Sigmoid colon (tissue), 7 donors: ENCODE data around the gene ZNF763. TPM values are rescaled to one million over a fixed set of nuclear protein-coding genes. Genes with fewer than 3 reads are reported as not detected.

Experiments
- DNase-seq: peaks from one replicate; pipeline ENCODE4 v3.0.0-alpha.2; 2019
- H3K27ac ChIP-seq, 4 donors: fragments of 200-600 bp; sonication (generic); one replicate each; pipeline ENCODE4 v1.5.1; 2016 to 2019; ENCODE audit warnings: mild to moderate bottlenecking in 1 of 4
- H3K27me3 ChIP-seq, 3 donors: fragments of 200-600 bp; sonication (generic); one replicate each; pipeline ENCODE4 v1.5.1; 2019; ENCODE audit warnings: mild to moderate bottlenecking in 1 of 3
- H3K36me3 ChIP-seq, 4 donors: fragments of 200-600 bp; sonication (generic); one replicate each; pipeline ENCODE4 v1.5.1; 2016 to 2019
- H3K4me1 ChIP-seq, 4 donors: fragments of 200-600 bp; sonication (generic); one replicate each; pipeline ENCODE4 v1.5.1; 2017 to 2019
- H3K4me3 ChIP-seq, 4 donors: fragments of 200-600 bp; sonication (generic); one replicate each; pipeline ENCODE4 v1.5.1; 2017 to 2019; ENCODE audit warnings: mild to moderate bottlenecking in 2 of 4, moderate library complexity in 1 of 4
- H3K9me3 ChIP-seq, 4 donors: fragments of 200-600 bp in 3 of 4; sonication (generic) in 3 of 4; one replicate each; pipeline versions ENCODE4 v1.5.1 to v1.6.1; 2013 to 2019
- CTCF ChIP-seq, 4 experiments: fragments of 450-650 bp in 3 of 4; fragments of 200-600 bp in 1 of 4; IDR thresholded peaks; one replicate each; pipeline ENCODE4 v1.5.1; 2016 to 2019; ENCODE audit warnings: antibody characterized with exemption in 4 of 4, mild to moderate bottlenecking in 3 of 4, moderate library complexity in 2 of 4
- EP300 ChIP-seq, 4 donors: sonication (generic); formaldehyde crosslinking; IDR thresholded peaks; one replicate each; pipeline ENCODE4 v1.6.1; 2017; ENCODE audit warnings: antibody characterized with exemption in 4 of 4
- POLR2A ChIP-seq, 2 donors: fragments of 450-650 bp; IDR thresholded peaks; one replicate each; pipeline ENCODE4 v1.6.1; 2016; ENCODE audit warnings: antibody characterized with exemption in 2 of 2, mild to moderate bottlenecking in 2 of 2, moderate library complexity in 2 of 2
- POLR2AphosphoS5 ChIP-seq, 4 donors: sonication (generic); formaldehyde crosslinking; IDR thresholded peaks; one replicate each; pipeline ENCODE4 v1.6.1; 2017; ENCODE audit warnings: antibody characterized with exemption in 4 of 4
- WGBS, 2 donors: extraction: QIAGEN DNeasy Blood & Tissue Kit; methylation state at CpG; one replicate each; pipeline ENCODE4 v1.1.7; 2013; 5-methylcytosine and 5-hydroxymethylcytosine counted together
- intact Hi-C: fragments of 100-400 bp; cut with DNase I; formaldehyde crosslinking; loops from one replicate; pipeline ENCODE4 v1.15.1; 2023
- polyA plus RNA-seq, 3 donors: library from polyadenylated mRNA; stranded (reverse); fragments of 200-250 nt; gene quantifications; one replicate each; pipeline ENCODE4 v1.2.3, GENCODE V29; 2013
- small RNA-seq, 3 donors: library from RNA; depleted of rRNA; stranded (forward); fragments of <200 nt; gene quantifications; one replicate each; pipeline ENCODE3, GENCODE V24; 2016
- total RNA-seq, 4 donors: library from RNA; depleted of rRNA; stranded (reverse); fragments of >200 nt; gene quantifications; one replicate each; pipeline ENCODE4 v1.1.0, GENCODE V29; 2016
- donor health status: healthy with polysubstance abuse.
- donor health status: Bipolar disorder and iron deficiency.
- donor health status: healthy.

Gene ZNF763
- total and polyA plus RNA-seq, 7 donors: 2.3 to 11.9 (median 3.9) TPM

GRCh38 chr19:11995174-11995573, 30.3 kb downstream of the ZNF763 start:
- no peak for TF ChIP-seq EP300 (IDR thresholded peaks at IDR 0.05)
- 96 to 100% methylated on average over 1 of the region's 1 CpG for WGBS, 2 donors
- Histone ChIP-seq H3K9me3 (no peaks in the 10 kb centered on the region), H3K4me1 (peaks cover 0 to 15% (median 6%) of the 10 kb centered on the region in 4 donors), H3K4me3 (no peak overlapping the region), H3K36me3 (no peaks in the 10 kb centered on the region), H3K27ac (no peak overlapping the region), H3K27me3 (no peaks in the 10 kb centered on the region)
- DNase-seq: no peak
- intact Hi-C loops: no loop called here

- no peak overlapping the region for H3K27ac ChIP-seq
- no peaks in the 10 kb centered on the region for H3K9me3 ChIP-seq
- H3K4me3 ChIP-seq: no peak overlapping the region
- TF ChIP-seq CTCF (IDR thresholded peaks at IDR 0.05): no peak
- TF ChIP-seq POLR2A (IDR thresholded peaks at IDR 0.05): no peak
- no peak for TF ChIP-seq EP300 (IDR thresholded peaks at IDR 0.05)
- TF ChIP-seq POLR2AphosphoS5 (IDR thresholded peaks at IDR 0.05): no peak
- H3K36me3 ChIP-seq: peaks cover 0 to 18% (median 2%) of the 10 kb centered on the region in 4 donors
- no peaks in the 10 kb centered on the region for H3K4me1 ChIP-seq
- no peaks in the 10 kb centered on the region for H3K27me3 ChIP-seq
- no peak for DNase-seq
- intact Hi-C loops: no loop called here
- WGBS, 2 donors: 71 to 90% methylated on average over 9 of the region's 9 CpGs
Measured at GRCh38 chr19:12000152-12000981, 35.5 kb downstream of the ZNF763 start.

DNA sequence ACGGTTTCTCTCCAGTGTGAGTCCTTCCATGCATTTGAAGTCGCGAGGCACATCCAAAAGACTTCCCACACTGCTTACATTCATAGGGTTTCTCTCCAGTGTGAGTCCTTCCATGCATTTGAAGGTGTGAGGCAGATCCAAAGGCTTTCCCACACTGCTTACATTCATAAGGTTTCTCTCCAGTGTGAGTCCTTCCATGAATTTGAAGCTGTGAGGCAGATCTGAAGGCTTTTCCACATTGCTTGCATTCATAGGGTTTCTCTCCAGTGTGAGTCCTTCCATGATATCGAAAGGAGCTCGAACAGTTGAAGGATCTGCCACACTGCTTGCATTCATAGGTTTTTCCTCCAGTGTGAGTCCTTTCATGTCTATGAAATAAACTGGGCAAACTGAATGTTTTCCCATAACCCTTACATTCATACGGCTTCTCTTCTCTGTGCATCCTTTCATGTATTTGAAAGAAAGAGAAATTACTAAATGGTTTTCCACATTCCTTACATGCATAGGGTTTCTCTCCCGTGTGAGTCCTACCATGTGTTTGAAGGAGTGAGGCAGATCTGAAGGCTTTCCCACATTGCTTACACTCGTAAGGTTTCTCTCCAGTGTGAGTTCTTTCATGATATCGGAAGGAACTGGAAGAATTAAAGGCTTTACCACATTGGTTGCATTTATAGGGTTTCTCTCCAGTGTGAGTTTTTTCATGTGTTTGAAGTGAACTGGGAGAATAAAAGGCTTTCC, 50.3 kb downstream of the ZNF763 start:
- intact Hi-C loops: no loop called here
- H3K36me3 ChIP-seq: peaks cover 21 to 54% (median 37%) of the 10 kb centered on the region in 4 donors
- peaks cover 11 to 53% (median 21%) of the 10 kb centered on the region in 4 donors for H3K9me3 ChIP-seq
- TF ChIP-seq POLR2A (IDR thresholded peaks at IDR 0.05) (no peak), POLR2AphosphoS5 (IDR thresholded peaks at IDR 0.05) (no peak), CTCF (IDR thresholded peaks at IDR 0.05) (no peak), EP300 (IDR thresholded peaks at IDR 0.05) (no peak)
- H3K27ac ChIP-seq: no peak overlapping the region
- WGBS, 2 donors: 98 to 99% methylated on average over 9 of the region's 9 CpGs
- no peaks in the 10 kb centered on the region for H3K27me3 ChIP-seq
- no peaks in the 10 kb centered on the region for H3K4me1 ChIP-seq
- no peak for DNase-seq
- no peak overlapping the region for H3K4me3 ChIP-seq

DNA sequence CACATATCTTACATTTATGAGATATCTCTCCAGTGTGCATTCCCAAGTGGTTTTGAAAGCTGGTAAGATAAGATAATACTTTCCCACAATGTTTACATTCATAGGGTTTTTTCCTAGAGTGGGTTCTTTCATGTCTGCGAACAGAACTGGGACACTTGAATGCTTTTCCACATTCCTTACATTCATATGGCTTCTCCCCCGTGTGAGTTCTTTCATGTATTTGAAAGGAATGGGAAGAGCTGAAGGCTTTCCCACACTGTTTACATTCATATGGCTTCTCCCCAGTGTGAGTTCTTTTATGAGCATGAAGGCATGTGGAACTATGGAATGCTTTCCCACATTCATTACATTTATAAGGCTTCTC, 50.9 kb downstream of the ZNF763 start:
- Histone ChIP-seq H3K27ac (no peak overlapping the region), H3K9me3 (peaks cover 11 to 51% (median 21%) of the 10 kb centered on the region in 4 donors), H3K4me3 (no peak overlapping the region), H3K4me1 (no peaks in the 10 kb centered on the region), H3K36me3 (peaks cover 21 to 54% (median 37%) of the 10 kb centered on the region in 4 donors), H3K27me3 (no peaks in the 10 kb centered on the region)
- intact Hi-C loops: no loop called here
- DNase-seq: no peak
- WGBS, 2 donors: 89 to 91% methylated on average over 2 of the region's 2 CpGs
- TF ChIP-seq EP300 (IDR thresholded peaks at IDR 0.05): no peak
- no peak for TF ChIP-seq CTCF (IDR thresholded peaks at IDR 0.05)
- no peak for TF ChIP-seq POLR2AphosphoS5 (IDR thresholded peaks at IDR 0.05)
- no peak for TF ChIP-seq POLR2A (IDR thresholded peaks at IDR 0.05)

Small RNA genes lying within 50 kb of the gene (small RNA-seq; reads per million reads assigned to genes)
- 0 reads per million in 3 donors for gene RNA5SP464
- 0 reads per million in 3 donors for gene RNA5SP465

Other genes with a start within 250 kb of the ZNF763 start
- 10 to 100 TPM in 3 of 4 donors, 1 to 10 TPM in 1; 4.1 to 22.8 (median 17.3) TPM for gene ZNF823, start 226.1 kb upstream of the ZNF763 start, total RNA-seq
- 10 to 100 TPM in 1 of 3 donors, 1 to 10 TPM in 2; 4.6 to 12.5 (median 7.8) TPM for gene ZNF823, start 226.1 kb upstream of the ZNF763 start, polyA plus RNA-seq
- 10 to 100 TPM in 1 of 4 donors, 1 to 10 TPM in 3; 8.4 to 10.5 (median 8.8) TPM for gene ZNF441, start 198.0 kb upstream of the ZNF763 start, total RNA-seq
- gene ZNF441, start 198.0 kb upstream of the ZNF763 start, polyA plus RNA-seq: 1 to 10 TPM in 2 of 3 donors, under 1 TPM in 1; 0.92 to 5.7 (median 2.4) TPM
- gene ZNF491, start 166.5 kb upstream of the ZNF763 start, total RNA-seq: 1 to 10 TPM; 3.6 to 6.1 (median 5.1) TPM
- 1 to 10 TPM in 1 of 3 donors, under 1 TPM in 2; 0.46 to 1.0 (median 0.60) TPM for gene ZNF491, start 166.5 kb upstream of the ZNF763 start, polyA plus RNA-seq
- gene ZNF440, start 150.8 kb upstream of the ZNF763 start, total RNA-seq: 10 to 100 TPM in 2 of 4 donors, 1 to 10 TPM in 2; 5.6 to 15.0 (median 9.6) TPM
- 10 to 100 TPM in 1 of 3 donors, 1 to 10 TPM in 2; 7.4 to 13.8 (median 9.0) TPM for gene ZNF440, start 150.8 kb upstream of the ZNF763 start, polyA plus RNA-seq
- gene ZNF439, start 116.3 kb upstream of the ZNF763 start, total RNA-seq: 1 to 10 TPM; 4.8 to 8.6 (median 6.5) TPM
- gene ZNF439, start 116.3 kb upstream of the ZNF763 start, polyA plus RNA-seq: 1 to 10 TPM; 2.4 to 5.9 (median 3.9) TPM
- 10 to 100 TPM in 3 of 4 donors, 1 to 10 TPM in 1; 9.2 to 23.2 (median 18.3) TPM for gene ZNF69, start 77.3 kb upstream of the ZNF763 start, total RNA-seq
- 1 to 10 TPM; 7.6 to 9.6 (median 7.8) TPM for gene ZNF69, start 77.3 kb upstream of the ZNF763 start, polyA plus RNA-seq
- 10 to 100 TPM; 13.7 to 19.7 (median 15.0) TPM for gene ZNF700, start 39.9 kb upstream of the ZNF763 start, total RNA-seq
- 10 to 100 TPM in 1 of 3 donors, 1 to 10 TPM in 2; 4.8 to 12.7 (median 5.8) TPM for gene ZNF700, start 39.9 kb upstream of the ZNF763 start, polyA plus RNA-seq
- gene ZNF433, start 70.6 kb downstream of the ZNF763 start, total RNA-seq: 10 to 100 TPM in 1 of 4 donors, 1 to 10 TPM in 3; 2.5 to 16.9 (median 4.4) TPM
- gene ZNF433, start 70.6 kb downstream of the ZNF763 start, polyA plus RNA-seq: 1 to 10 TPM; 1.2 to 3.2 (median 2.1) TPM
- under 1 TPM in 2 of 4 donors, not detected in 2; 0.49 to 0.54 TPM for gene ZNF878, start 87.9 kb downstream of the ZNF763 start, total RNA-seq
- gene ZNF878, start 87.9 kb downstream of the ZNF763 start, polyA plus RNA-seq: under 1 TPM in 1 of 3 donors, not detected in 2; 0.13 TPM
- gene ZNF844, start 99.7 kb downstream of the ZNF763 start, total RNA-seq: 10 to 100 TPM in 3 of 4 donors, 1 to 10 TPM in 1; 6.8 to 13.2 (median 11.8) TPM
- 1 to 10 TPM; 2.4 to 4.8 (median 2.5) TPM for gene ZNF844, start 99.7 kb downstream of the ZNF763 start, polyA plus RNA-seq
- 1 to 10 TPM; 2.2 to 8.0 (median 2.6) TPM for gene ZNF20, start 175.3 kb downstream of the ZNF763 start, total RNA-seq
- 1 to 10 TPM; 3.2 to 9.9 (median 9.6) TPM for gene ZNF20, start 175.3 kb downstream of the ZNF763 start, polyA plus RNA-seq
- gene ZNF625, start 191.7 kb downstream of the ZNF763 start, total RNA-seq: 1 to 10 TPM; 5.0 to 8.0 (median 6.9) TPM
- gene ZNF625, start 191.7 kb downstream of the ZNF763 start, polyA plus RNA-seq: 1 to 10 TPM in 2 of 3 donors, not detected in 1; 1.7 to 1.8 TPM
- gene ZNF136, start 198.1 kb downstream of the ZNF763 start, total RNA-seq: 10 to 100 TPM in 2 of 4 donors, 1 to 10 TPM in 2; 9.2 to 15.5 (median 10.1) TPM
- gene ZNF136, start 198.1 kb downstream of the ZNF763 start, polyA plus RNA-seq: 1 to 10 TPM; 1.6 to 4.7 (median 3.6) TPM